HG02571 (cell line): ENCODE measurements around the gene POP7.
A peak's percentile ranks its signal among the peaks of the same experiment; 100 is the strongest.
"Not testable (repeated sequence)": the region's sequence is repeated elsewhere in the genome, so short reads cannot be mapped to it uniquely, and the experiment has no call there.

Experiments
- ATAC-seq: cut with Tn5 transposase; IDR thresholded peaks from one replicate; pipeline ENCODE4 v1.9.1; 2021; ENCODE audit warnings: mild to moderate bottlenecking, moderate library complexity; ENCODE audit not compliant: unreplicated experiment

The POP7 gene

DNA sequence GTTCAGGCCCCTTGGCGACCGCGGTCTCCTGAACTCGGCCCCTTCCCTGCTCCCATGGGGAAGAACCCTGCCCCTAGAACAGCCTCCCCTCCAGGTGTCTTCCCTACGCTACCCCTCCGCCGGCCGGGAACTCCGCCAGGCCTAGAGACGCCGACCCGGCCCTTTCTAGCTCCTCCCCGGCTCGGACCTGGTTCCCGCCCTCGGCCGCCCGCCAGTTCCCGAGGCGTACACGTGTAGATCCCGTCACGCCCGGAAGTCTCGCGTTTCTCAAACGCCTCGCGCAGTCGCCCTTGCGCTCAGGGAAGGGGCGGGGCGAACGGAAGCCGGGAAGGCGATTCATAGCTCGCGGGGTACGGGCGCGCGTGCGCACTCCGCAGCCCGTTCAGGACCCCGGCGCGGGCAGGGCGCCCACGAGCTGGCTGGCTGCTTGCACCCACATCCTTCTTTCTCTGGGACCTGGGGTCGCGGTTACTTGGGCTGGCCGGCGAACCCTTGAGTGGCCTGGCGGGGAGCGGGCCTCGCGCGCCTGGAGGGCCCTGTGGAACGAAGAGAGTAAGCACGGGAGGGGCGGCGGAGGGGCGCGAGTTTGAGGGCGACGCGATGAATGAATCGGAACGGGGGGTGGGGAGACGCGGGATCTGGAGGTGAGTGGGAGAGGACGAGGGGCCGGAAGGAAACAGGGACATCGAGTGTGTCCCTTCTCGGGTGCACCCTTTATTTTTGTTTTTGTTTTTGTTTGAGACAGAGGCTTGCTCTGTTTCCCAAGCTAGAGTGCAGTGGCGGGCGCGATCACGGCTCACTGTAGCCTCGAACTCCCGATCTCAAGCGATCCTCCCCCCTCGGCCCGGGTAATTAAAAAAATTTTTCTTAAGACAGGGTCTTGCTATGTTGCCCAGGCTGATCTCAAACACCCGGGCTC is at the start of gene POP7:
Gene POP7, plus strand, starts transcription at position 369 of the 919 bp plus-strand sequence. CDS start 710 bp downstream, outside the sequence.
- peak; percentile 91 for ATAC-seq

DNA sequence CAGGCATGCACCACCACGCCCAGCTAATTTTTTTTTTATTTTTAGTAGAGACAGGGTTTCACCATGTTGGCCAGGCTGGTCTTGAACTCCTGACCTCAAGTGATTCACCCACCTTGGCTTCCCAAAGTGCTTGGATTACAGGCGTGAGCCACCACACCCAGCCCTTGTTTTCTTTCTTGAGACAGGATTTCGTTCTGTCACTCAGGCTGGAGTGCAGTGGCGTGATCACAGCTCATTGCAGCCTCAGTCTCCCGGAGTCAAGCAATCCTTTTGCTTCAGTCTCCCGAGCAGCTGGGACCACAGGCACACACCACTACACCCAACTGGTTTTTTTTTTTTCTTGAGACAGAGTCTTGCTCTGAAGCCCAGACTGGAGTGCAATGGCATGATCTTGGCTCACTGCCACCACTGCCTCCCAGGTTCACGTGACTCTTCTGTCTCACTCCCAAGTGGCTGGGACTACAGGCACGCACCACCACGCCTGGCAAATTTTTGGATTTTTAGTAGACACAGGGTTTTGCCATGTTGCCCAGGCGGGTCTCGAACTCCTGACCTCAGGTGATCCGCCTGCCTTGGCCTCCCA is 43.6 kb upstream of the POP7 start:
- not testable (repeated sequence) for ATAC-seq

DNA sequence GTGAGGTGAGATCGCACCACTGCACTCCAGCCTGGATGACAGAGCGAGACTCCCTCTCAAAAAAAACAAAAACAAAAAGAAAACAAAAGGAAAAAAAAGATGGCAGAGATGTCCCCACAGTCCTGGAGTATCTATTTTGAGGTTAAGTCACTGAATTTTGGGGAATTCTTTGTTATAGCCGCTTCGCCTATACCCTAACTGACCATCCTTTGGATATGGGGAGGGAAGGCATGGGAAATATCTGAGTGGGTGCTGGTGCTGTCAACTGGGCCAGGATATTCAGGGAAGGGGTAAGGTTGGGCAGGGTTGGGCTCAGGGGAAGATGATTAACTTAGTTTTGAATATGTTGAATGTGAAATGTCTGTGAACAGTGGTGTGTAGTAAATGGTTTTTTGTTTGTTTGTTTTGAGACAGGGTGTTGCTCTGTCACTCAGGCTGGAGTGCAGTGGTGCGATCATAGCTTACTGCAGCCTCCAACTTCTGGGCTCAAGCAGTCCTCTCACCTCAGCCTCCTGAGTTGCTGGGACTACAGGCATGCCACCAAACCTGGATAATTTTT is 40.7 kb upstream of the POP7 start:
- no peak for ATAC-seq

DNA sequence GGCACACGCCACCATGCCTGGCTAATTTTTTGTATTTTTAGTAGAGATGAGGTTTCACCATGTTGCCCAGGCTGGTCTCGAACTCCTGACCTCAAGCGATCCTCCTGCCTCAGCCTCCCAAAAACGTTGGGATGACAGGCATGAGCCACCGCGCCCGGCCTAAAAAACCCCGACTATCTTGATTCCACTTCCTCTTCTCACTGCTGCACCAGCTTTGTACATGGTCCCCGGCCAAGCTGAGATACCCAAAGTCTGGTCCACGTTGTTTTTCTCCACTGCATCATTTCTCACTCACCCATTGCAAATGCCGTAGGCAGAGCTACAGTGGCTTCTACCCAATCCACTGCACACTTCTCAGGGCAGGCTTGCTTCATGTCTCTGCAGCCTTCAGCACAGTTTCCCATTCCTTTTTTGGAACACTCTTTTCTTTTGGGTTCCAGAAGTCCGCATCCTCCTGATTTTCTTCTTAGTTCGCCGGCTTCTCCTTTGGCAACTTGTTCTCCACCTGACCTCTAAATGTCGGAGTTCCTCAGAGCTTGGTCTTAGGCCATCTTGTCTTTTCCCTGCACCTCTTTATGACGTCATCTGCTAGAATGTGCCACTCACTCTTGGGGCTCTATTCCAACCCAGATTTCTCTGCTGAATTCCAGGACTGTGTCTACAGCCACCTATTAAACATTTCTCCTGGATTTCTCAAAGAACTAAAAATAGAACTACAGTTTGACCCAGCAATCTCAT is 38.4 kb upstream of the POP7 start:
- no peak for ATAC-seq

DNA sequence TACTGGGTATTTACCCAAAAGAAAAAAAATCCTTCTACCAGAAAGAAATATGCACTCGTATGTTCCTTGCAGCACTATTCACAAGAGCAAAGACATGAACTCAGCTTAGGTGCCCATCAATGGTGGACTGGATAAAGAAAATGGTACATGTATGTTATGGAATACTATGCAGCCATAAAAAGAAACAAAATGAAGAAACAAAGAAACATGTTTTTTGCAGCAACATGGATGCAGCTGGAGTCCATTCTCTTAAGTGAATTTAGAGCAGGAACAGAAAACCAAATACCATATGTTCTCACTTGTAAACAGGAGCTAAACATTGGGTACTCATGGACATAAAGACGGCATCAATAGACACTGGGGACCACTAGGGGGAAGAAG is 37.9 kb upstream of the POP7 start:
- ATAC-seq: no peak

DNA sequence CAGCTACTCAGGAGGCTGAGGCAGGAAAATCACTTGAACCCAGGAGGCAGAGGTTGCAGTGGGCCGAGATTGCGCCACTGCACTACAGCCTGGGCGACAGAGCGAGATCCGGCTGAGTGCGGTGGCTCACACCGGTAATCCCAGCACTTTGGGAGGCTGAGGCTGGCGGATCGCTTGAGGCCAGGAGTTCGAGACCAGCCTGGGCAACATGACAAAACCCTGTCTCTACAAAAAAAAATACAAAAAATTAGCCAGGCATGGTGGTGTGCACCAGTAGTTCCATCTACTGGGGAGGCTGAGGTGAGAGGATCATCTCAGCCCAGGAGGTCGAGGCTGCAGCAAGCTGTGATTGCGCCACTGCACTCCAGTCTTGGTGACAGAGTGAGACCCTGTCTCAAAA is 36.8 kb upstream of the POP7 start:
- not testable (repeated sequence) for ATAC-seq

DNA sequence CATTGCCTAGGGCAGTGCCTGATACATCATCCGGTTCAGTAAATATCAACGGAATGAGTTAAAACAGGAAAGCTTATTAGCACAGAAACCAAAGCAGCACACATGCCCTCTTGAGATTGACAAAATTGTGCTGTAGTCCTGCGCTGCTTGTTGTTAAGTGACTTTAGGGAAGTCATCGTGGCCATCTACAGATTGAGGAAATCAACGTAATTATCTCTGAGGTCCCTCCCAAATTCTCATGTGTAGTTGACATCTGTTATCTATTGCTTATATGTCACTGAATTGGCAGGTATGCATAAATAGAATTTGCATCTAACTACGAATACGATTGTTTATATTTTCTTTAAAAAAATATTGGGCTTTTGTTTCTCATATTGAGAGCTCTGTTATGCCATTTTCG is 35.8 kb upstream of the POP7 start:
- ATAC-seq: no peak

DNA sequence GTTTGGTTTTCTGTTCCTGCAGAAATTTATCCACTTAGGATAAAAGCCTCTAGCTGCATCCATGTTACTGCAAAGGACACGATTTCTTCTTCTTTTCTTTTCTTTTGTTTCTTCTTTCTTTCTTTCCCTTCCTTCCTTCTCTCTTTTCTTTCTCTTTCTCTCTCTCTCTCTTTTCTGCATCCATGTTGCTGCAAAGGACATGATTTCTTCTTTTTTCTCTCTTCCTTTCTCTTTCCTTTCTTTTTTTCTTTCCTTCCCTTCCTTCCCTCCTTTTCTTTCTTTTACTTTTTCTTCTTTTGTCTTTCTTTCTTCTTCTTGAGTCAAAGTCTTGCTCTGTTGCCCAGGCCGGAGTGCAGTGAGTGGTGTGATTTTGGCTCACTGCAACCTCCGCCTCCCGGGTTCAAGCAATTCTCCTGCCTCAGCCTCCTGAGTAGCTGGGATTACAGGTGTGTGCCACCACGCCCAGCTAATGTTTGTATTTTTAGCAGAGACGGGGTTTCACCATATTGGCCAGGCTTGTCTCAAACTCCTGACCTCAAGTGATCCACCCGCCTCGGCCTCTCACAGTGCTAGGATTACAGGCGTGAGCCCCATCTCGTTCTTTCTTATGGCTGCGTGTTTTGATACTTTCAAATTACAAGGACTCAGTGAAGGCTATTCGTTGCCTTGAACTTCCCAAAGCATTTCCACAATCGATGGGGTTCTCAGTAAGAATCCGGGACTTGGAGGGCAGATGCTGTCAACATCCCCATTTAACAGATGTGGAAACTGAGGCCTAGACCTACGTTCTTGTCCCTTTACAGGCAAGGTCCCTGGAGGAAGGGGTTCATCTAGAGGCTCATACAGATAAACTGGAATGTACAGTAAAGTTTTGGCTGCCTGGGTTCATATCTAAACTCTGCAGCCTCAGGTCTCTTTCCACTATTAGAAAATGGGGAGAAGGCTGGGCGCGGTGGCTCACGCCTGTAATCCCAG is 34.3 kb upstream of the POP7 start:
- ATAC-seq: no peak

DNA sequence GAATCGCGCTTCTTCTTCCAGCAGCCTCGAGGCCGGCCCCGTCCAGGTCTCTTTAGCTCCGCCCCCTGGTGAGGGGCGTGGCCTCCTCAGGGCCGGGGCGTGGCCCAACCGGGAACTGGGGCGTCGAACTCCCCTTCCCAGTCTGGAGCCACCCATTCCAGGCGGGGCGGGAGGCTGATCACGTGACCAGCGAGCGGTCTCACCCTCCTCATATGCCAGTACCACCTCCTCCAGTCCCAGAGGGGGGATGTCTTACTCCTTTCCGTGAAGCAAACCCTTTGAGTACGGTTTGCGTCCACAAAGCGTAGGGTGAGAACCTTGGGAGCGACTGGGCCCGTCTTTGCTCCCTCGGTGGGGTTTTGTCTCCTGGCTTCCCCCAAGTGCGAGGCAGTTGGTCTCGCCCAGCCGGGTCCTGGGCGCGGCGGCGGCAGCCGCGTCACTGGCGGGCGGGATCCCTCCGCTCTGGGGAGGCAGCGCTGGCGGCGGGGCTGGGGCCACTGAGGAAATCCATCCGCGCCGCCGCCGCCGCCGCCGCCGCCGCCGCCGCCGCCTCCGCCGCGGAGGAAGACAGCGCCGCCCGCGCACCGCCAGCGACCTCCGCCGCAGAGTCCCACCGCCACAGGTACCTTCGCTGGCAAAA is 32.5 kb upstream of the POP7 start, which contains the start of gene GNB2:
Gene GNB2, plus strand, starts transcription at position 439 of the 640 bp plus-strand sequence. CDS start 2,526 bp downstream, outside the sequence.
- ATAC-seq: peak; percentile 52

DNA sequence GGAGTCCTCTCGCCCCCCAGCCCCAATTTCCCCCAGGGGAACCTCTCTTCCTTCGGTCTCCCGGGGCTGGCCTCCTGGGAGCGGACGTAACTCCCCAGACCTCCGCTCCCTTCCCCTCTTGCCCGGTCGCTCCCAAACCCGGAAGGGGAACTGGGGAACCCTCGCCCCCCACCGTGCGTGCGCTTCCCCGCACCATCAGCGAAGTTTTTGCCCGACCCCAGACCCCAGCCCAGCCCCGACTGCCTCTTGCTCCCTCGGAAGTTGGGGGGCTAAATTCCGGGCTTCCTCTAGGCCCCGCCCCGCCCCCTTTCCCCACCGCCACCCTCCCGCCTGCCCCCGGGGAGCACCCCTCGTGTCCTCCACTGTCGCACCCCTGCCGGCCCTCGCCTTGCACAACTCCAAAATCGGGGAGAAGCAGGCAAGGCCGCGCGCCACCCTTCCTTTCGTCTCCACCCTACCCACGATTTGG is 31.9 kb upstream of the POP7 start:
- ATAC-seq: no peak

DNA sequence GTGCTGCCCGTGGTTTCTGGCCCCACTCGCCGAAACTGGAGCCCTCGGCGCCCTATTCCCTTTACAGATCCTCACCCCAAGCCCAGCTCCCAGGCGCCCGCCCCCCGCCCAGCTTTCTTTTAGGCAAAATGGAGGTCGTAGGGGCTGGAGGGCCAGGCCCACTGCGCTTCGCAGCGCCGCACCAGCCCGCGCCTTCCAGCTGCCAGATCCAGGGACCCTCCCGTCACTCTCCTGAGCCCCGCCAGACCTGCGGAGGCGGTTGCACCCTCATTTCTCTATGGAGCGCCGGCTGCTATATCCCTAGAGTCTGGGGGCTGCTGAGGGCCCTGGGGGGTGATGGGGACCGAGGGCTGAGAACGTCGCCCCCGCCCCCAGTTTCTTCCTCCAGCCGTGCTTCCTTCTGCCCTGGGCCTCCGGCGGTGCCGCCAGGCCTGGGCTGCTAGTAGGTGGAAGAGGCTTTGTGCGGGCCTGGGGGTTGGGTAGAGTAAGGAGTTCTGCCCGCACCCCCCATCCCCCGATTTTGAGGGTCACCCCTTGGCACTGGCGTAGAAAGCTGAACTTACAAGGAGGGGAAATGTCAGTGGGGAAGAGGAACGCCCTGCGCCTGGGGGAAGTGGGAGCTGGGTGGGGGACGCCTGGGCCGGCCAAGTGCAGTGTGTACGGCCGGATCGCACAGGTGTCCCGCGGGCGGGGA is 31.4 kb upstream of the POP7 start:
- no peak for ATAC-seq

DNA sequence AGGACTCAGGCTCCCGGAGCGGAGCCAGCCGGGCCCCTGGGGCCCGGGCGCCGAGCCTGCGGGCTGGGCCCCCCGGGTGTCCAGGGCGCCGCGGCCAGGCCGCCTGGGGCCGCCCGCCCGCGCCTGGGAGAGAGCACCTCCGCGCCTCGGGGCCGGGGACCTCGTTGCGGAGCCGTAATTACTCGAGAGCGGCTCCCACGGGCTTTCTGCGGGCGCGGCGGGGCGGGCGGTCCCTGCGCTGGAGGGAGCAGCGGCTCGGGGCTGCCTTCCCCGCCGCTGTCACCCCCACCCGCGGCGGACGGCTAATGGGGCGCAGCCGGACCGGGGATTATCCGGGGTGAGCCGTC is 30.8 kb upstream of the POP7 start:
- ATAC-seq: no peak

DNA sequence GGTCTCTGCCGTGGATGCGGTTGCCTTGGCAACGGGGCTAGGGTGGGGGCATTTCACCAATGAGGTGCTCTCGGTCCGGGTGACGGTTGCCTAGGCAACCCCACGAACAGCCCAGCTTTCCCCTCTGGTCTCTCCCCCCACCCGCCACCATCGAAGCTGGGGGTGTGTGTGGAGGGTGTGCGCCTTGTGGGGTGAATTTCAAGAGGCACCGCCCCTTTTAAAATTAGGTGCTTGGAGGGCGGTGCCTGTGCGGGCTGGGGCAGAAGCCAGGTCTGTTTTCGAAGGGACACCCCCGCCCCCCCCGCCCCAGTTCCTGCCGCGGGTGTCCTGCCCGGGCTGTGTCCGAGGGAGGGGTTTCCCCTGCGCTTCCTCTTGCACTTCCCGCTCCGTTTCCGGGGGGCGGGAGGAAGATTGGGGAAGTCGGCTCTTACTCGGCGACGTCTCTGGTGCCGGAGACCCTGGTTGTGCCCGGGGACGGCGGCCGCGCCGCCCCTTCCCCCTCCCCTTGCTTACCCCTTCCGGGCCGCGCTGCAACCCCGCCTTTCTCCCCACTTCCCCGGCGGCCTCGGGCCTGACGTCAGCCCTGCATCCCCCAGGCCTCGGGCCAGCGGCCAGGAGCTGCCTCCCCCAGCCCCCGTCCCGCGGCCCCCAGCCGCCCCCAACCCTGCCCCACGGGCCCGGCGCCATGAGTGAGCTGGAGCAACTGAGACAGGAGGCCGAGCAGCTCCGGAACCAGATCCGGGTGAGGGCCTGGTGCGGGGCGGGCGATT is 30.2 kb upstream of the POP7 start:
- ATAC-seq: peak; percentile 34

DNA sequence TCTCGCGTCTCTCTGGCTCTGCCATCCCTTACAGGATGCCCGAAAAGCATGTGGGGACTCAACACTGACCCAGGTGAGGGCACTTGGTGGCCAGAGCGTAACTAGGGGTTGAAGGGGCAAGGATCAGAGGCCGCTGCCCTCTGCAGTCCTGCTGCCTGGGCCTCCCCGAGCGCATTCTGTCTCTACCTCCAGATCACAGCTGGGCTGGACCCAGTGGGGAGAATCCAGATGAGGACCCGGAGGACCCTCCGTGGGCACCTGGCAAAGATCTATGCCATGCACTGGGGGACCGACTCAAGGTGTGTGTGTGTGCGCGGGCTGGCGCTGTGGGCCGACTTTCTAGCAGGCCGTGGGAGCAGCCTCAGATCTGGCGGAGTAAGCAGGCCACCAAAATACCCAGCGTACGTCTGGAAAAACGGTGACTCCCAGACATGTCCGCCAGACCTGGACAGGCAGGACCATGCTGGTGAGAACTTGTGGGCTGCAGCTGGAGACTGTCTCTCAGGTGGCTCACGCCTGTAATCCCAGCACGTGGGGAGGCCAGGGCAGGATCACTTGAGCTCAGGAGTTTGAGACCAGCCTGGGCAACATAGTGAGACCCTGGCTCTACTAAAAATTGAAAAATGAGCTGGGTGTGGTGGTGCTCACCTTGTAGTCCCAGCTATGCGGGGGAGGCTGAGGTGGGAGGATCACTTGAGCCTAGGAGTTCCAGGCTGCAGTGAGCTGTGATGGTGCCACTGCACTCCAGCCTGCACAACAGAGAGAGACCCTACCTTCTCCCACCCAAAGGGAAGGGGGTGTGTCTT is 29.2 kb upstream of the POP7 start:
- ATAC-seq: no peak

DNA sequence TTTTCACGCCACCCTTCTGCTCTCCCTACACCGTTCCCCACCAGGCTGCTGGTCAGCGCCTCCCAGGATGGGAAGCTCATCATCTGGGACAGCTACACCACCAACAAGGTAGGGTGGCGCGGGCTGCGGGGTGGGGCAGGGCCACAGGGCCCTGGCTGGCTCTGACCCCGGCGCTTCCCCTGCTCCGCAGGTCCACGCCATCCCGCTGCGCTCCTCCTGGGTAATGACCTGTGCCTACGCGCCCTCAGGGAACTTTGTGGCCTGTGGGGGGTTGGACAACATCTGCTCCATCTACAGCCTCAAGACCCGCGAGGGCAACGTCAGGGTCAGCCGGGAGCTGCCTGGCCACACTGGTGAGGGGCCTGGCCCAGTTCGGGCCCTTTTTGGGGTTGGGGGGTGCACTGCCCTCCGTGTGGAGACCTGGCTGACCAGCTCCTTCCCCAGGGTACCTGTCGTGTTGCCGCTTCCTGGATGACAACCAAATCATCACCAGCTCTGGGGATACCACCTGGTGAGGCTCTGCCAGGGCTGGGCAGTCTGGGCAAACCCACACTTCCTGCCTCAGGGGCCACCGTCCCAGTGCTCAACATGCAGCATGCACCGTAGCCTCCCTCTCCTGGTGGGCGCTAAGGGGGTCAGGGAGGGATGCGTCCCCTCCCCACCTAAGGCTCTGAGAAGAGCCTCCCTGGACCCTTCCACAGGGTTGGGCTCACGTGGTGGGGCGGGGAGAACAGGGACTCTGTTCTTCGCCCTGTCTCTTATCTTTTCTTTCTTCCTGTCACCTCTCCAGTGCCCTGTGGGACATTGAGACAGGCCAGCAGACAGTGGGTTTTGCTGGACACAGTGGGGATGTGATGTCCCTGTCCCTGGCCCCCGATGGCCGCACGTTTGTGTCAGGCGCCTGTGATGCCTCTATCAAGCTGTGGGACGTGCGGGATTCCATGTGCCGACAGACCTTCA is 28.3 kb upstream of the POP7 start:
- no peak for ATAC-seq

DNA sequence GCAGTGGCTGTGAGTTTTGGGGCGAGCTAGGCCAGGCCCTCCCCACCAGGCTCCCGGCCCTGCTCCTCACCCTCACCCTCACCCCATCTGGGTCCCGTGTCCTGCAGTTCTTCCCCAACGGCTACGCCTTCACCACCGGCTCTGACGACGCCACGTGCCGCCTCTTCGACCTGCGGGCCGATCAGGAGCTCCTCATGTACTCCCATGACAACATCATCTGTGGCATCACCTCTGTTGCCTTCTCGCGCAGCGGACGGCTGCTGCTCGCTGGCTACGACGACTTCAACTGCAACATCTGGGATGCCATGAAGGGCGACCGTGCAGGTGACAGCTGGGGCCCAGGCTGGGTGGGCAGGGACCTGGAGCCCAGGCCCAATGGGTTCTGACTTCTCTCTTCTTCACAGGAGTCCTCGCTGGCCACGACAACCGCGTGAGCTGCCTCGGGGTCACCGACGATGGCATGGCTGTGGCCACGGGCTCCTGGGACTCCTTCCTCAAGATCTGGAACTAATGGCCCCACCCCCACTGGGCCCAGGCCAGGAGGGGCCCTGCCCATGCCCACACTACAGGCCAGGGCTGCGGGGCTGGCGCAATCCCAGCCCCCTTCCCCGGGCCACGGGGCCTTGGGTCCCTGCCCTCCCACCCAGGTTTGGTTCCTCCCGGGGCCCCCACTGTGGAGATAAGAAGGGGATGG is 27.5 kb upstream of the POP7 start:
- ATAC-seq: no peak
